NCI-H460 (cell line): ENCODE measurements around the gene CCNL2. TPM values are rescaled to one million over a fixed set of nuclear protein-coding genes. Genes with fewer than 3 reads are reported as not detected.
"Not testable (repeated sequence)": the region's sequence is repeated elsewhere in the genome, so short reads cannot be mapped to it uniquely, and the experiment has no call there.

ENCODE experiments used
- DNase-seq: peaks from one replicate; pipeline ENCODE4 v3.0.0-alpha.2; 2016; ENCODE audit warnings: low read depth; ENCODE audit errors: extremely low read depth
- total RNA-seq: library from RNA; depleted of rRNA; stranded (reverse); fragments of >200 nt; shearing (Covaris generic); gene quantifications from 2 replicates; pipeline ENCODE4 v1.2.3, GENCODE V29; 2014

The CCNL2 gene
- total RNA-seq, 1 experiment from 2014 or later, result 110 TPM

- DNase-seq, result no peak
Observed at GRCh38 chr1:1421147-1421906, 22.2 kb upstream of the CCNL2 start, which contains the start of gene ANKRD65. Gene ANKRD65, minus strand, starts transcription at chr1:1421276. Its CDS starts 271 bp downstream, at chr1:1421005.

- DNase-seq, result no peak
Observed at GRCh38 chr1:1420654-1421141, 21.6 kb upstream of the CCNL2 start.

- no peak for DNase-seq
Observed at GRCh38 chr1:1419813-1420653, 20.9 kb upstream of the CCNL2 start.

- no peak for DNase-seq
Observed at GRCh38 chr1:1419363-1419812, 20.3 kb upstream of the CCNL2 start.

GRCh38 chr1:1418464-1419362 lies 19.6 kb upstream of the CCNL2 start:
- DNase-seq, result no peak

- not testable (repeated sequence) for DNase-seq
Observed at GRCh38 chr1:1417825-1418463, 18.8 kb upstream of the CCNL2 start.

GRCh38 chr1:1417396-1417795 lies 18.3 kb upstream of the CCNL2 start:
- DNase-seq, result not testable (repeated sequence)

GRCh38 chr1:1415751-1416150 lies 16.6 kb upstream of the CCNL2 start:
- DNase-seq, result no peak

- not testable (repeated sequence) for DNase-seq
Observed at GRCh38 chr1:1412311-1412902, 13.3 kb upstream of the CCNL2 start.

- no peak for DNase-seq
Observed at GRCh38 chr1:1411626-1412025, 12.5 kb upstream of the CCNL2 start.

GRCh38 chr1:1410238-1410637 lies 11.1 kb upstream of the CCNL2 start:
- DNase-seq, result not testable (repeated sequence)

GRCh38 chr1:1407636-1408318 lies 8.6 kb upstream of the CCNL2 start:
- DNase-seq, result no peak

GRCh38 chr1:1406821-1407635 lies 7.9 kb upstream of the CCNL2 start, which contains the start of gene MRPL20:
Gene MRPL20, minus strand, starts transcription at chr1:1407293. Its CDS starts 76 bp downstream, at chr1:1407217.
- DNase-seq, result peak; percentile 79

GRCh38 chr1:1406101-1406820 lies 7.1 kb upstream of the CCNL2 start:
- DNase-seq, result no peak

- no peak for DNase-seq
Observed at GRCh38 chr1:1403653-1404052, 4.5 kb upstream of the CCNL2 start.

- not testable (repeated sequence) for DNase-seq
Observed at GRCh38 chr1:1402901-1403392, 3.8 kb upstream of the CCNL2 start.
